ENCODE data around the gene TMEM101.

The TMEM101 gene

GRCh38 chr17:44049294-44050060 is 34.7 kb upstream of the TMEM101 start:
- no peak for TF ChIP-seq CTCF (IDR thresholded peaks at IDR 0.05)

GRCh38 chr17:44045486-44045885 is 30.7 kb upstream of the TMEM101 start:
- TF ChIP-seq CTCF (IDR thresholded peaks at IDR 0.05), result no peak

GRCh38 chr17:44044071-44044470 is 29.3 kb upstream of the TMEM101 start:
- TF ChIP-seq CTCF (IDR thresholded peaks at IDR 0.05), result no peak

DNA sequence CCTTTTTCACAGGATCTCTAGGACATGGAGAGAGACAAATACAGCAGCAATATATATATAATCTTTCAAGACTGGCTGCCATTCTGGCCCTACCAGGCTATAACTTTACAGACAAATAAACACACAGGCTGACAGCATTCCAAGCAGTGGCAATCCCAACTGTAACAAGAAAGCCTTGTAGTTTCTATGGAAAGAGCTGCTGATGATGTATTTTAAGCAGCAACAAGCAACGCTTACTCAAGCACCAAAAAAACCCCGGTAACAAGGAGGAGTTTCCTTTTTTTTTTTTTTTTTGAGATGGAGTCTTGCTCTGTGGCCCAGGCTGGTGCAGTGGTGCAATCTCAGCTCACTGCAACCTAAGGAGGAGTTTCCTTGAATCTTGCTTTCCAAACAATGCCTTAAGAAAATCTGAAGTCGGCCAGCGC is 28.5 kb upstream of the TMEM101 start:
- no peak for TF ChIP-seq CTCF (IDR thresholded peaks at IDR 0.05)

DNA sequence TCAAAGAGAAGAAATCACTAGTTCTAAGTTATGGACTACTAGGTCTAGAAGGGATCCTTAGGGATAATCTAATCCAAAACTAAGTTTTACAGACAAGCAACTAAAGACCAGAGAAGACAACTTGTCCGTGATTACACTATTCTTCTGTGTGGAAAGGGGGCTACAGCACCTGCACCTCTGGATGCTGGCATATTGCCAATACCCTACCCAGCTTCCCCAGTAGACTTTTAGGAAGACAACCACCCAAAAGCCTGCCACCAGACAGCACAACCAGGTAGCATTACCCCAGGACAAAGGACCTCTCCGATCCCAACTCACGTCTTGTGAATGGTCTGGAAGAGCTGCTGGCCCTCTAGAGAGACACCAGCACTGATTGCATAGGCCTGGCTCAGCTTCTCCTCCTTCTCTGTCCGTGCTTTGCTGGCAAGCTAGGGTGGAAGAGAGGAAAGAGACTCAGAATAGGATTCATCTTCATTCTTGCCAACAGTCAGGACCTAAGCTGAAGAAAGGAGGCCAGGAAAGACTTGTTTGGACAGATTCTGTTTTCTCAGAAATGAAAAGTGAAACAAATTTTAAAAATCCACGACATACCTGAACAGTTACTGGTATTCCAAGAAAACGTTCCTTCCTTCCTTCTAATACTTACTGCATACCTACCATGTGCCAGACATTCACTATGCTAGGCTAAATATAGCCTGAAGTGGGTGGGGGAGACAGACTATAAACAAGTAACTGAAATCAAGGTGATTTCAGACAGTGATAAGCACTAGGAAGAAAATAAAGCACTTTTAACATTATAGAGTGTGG is 25.3 kb upstream of the TMEM101 start:
- TF ChIP-seq CTCF (IDR thresholded peaks at IDR 0.05), result no peak

- TF ChIP-seq CTCF (IDR thresholded peaks at IDR 0.05), result no peak
Observed at GRCh38 chr17:44038604-44039011, 23.8 kb upstream of the TMEM101 start.

GRCh38 chr17:44037471-44037870 is 22.7 kb upstream of the TMEM101 start:
- no peak for TF ChIP-seq CTCF (IDR thresholded peaks at IDR 0.05)
